NCI-H2227 treated with DMSO at 0.1 percent for 48 hours (cell line): ENCODE results near the gene ZSCAN2.
"Not testable (repeated sequence)": the region's sequence is repeated elsewhere in the genome, so short reads cannot be mapped to it uniquely, and the experiment has no call there.

Source experiments
- DNase-seq: peaks from one replicate; lab custom pipeline; 2025; lab: John Stamatoyannopoulos, UW

Gene ZSCAN2

DNA sequence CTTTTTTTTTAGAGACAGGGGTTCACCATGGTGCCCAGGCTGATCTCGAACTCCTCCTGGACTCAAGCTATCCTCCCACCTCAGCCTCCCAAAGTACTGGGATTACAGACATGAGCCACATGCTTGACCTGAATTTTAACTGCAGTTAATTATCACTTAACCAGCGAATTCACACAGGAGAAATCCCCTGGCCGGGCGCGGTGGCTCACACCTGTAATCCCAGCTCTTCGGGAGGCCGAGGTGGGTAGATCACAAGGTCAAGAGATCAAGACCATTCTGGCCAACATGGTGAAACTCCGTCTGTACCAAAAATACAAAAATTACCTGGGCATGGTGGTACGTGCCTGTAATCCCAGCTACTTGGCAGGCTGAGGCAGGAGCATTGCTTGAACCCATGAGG is 41.1 kb downstream of the ZSCAN2 start:
- DNase-seq = not testable (repeated sequence)

DNA sequence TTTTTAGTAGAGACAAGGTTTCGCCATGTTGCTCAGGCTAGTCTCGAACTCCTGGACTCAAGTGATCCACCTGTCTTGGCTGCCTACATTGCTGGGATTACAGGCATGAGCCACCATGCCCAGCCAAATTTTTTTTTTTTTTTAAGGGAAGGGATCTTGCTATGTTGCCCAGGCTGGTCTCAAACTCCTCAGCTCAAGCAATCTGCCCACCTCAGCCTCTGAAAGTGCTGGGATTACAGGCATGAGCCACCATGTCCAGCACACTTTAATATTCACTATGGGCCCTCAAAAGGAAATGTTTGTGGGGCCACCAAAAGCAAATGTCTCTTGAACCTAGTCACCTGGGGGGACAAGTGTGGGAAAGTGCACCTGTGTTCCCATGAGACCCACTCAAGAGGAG is 41.8 kb downstream of the ZSCAN2 start:
- not testable (repeated sequence) for DNase-seq

DNA sequence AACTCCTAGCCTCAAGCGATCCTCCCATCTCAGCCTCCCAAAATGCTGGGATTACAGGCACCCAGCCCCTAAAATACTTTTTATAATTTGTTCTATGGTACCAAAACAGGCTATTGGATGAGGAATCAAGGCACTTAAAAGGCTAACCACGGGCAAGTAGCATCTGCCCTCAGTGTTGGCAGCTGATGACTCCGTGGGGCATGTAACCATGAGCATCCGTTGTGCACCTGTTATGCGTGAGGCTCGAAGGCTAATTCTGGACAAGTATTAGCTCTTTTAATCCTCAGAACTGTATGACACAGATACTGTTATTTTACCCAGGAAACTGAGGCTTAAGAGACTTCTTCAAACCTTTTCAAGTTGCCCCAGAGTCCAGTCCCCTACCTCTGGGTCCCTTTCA is 43.0 kb downstream of the ZSCAN2 start:
- no peak for DNase-seq

DNA sequence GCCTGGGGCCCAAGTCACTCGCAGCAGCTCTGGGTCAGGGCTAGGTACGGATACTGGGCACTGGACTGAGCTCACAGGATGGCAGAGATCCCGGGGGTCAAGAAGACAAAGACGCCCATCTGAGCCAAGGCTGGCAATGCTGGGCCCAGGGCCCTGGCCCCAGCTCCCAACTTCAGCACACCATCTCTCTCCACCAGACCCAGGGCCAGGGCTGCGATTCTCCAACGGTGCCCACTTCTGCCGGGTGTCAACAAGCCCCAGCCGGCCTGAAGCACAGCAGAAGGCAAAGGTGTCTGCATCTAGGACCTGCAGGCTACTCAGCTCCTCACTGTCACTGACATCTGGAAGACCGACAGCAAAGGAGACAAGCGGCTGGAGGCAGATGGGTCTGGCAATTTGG is 44.7 kb downstream of the ZSCAN2 start:
- no peak for DNase-seq

DNA sequence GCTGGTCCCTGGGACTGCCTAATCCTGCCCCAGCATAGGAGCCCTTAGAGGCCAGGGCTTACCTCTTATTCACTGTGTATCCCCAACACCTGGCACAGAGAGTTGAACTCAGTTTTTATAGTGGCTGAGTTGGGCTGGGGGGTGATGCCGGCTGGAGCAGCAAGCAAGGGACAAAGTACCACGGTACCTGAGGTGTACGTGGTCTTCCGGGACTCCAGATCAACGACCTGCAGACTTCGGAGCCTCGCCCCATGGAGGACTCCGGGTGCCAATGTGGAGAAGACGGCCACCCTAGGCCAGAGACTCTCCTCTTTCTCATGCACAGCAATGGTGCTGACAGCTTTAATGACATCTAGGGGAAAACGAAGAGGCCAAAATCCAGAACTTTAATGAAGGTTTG is 45.2 kb downstream of the ZSCAN2 start:
- no peak for DNase-seq

DNA sequence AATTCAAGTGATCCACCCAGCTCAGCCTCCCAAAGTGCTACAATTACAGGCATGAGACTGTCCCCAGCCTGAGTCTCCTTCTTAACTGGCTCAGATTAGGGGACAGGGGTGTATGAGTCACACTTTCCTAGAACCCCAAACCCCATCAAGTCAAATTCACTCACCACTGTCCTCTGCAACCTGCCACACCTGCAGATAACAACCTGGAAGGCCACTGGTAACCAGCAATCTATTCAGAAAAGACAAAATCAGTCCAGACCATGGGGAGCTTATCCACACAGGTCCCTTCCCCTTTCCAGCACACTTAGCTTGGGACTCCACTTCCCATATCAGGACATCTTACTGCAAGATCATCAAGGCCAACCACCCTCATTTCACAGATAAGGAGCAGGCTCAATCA is 46.9 kb downstream of the ZSCAN2 start:
- DNase-seq = no peak

DNA sequence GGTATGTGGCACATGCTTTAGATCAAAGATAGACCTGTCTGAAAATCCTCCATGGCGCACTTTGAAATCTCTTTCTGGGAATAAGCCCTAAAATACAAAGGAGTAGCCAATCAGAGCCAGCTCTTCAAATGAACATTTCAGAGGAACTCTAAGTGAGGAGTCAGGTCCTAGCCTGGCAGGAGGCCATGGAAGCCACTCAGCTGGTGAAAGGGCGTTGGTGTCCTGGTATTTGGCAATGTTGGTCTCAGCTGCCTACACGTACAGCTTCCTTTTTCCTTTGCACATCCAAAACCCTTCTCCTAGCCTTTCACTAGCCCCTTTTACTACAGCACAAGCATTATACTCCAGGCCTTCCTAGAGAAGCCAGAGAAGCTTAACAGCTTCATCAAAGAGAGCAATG is 47.7 kb downstream of the ZSCAN2 start:
- no peak for DNase-seq

DNA sequence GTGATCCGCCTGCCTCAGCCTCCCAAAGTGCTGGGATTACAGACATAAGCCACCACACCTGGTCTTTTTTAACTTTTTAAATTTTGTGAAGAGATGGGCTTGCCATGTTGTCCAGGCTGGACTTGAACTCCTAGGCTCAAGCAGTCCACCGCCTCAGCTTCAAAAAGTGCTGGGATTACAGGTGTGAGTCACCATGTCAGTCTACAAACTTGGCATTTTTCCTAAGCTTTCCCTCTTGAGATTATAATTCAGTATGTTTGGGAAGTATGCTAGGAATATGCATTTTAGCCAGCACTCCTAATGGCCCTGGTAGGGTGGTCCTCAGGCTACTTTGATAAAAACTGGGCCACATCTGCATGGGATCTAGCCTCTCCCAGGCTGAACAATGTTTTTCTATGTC is 48.9 kb downstream of the ZSCAN2 start:
- DNase-seq = no peak

DNA sequence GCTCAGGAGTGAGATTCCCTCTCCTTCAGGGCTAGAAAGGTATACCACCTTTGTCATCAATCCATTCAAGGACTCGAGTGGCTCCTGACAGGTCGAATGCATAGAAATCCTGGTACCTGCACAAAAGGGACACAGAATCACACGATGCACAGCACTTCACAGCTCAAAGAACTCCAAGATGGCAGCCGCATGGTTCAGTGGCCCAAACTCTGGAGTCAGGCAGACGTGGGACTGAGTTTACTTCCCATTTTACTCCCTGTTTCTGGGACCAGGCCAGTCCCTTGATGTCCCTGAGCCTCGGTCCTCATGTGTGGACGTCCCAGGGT is 52.7 kb downstream of the ZSCAN2 start:
- no peak for DNase-seq

DNA sequence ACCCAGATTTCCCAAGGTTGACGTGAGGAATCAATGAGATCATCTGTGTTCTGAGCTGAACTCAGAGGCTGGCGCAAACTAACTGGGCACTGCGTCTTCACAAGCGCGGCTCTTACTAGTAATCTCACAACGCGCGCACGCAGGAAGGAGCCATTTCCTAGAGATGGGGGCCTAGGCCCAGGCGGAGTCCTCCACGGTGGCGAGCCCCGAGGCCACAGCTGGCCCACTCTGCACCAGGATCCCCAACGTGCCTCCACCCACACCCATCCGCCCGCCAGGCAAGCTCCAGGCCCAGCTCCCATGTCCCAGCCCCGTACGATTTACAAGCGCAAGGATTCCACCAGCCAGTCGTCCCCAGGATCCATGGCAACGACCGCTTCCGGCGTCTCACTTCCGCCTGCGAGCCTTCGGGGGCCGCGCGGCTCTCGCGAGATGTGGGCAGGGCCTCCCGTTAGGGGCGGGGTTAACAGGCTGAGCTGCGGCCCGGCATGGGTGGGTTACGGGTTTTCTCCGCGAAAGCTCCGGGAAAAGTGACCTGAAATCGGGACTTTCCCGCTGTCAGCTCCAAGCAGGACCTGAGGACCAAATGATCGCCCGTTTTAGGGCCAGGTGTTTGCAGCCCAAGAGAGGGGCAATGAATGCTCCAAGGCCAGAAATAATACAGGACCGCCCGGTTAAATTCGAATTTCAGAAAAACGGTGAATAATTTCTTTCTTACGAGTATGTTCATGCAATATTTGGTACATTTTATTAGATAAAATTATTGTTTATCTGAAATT is 53.3 kb downstream of the ZSCAN2 start, which contains the start of gene WDR73:
Gene WDR73, minus strand, starts transcription at position 374 of the 779 bp plus-strand sequence. Its CDS starts 9 bp downstream, at position 365.
- DNase-seq = peak; percentile 77

DNA sequence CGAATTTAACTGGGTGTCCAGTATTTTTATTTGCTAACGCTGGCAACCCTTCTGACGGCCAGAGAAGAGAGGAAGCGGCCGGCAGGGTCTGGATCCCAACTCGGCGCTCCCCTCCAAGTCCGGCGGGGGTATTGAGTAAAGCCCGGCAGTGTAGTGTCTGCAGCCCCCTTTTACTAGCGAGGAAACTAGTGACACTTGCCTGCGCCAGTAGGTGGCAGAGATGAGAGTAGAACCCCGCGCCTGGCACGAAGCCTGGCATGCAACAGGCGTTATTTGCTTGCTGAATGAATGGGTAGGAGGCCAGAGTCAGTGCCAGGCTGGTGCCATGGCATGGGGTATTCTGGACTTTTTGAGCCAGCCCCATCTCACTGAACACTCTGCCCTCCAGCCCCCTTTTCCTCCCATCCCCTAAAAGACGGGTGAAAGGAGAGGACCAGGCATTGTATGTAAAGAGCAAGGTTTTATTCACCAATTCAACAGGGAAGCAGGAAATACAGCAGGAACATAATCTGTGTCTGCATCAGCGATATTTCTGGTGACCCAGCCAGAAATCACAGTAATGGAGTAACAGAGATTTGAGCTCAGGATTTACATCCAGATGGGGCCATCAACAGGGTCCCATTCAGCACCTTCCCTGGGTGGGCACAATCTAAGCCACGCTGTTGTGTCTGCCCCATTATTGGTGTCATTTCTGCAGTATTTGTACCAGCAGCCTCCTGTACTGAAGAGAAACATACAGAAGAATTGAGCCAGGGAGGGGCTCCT is 54.1 kb downstream of the ZSCAN2 start:
- DNase-seq = peak; percentile 52

DNA sequence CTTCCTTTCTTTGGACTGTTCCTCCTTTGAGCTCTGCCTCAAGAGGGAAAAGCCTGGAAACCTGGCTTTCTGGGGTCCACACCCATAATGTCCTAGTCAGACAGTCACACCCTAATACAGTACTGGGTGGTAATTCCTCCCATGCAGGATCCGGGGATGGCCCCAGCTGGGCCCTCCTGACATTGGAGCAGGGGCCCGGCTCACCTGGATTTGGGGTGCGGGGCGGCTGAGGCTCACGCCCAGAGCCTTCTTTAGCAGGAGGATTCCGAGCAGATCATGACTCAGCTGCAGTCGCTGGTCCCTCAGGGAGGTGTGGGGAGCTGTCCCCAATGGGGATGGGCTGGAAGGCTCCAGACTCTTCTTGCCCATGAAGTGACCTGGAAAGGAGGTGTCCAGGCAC is 56.2 kb downstream of the ZSCAN2 start:
- no peak for DNase-seq

DNA sequence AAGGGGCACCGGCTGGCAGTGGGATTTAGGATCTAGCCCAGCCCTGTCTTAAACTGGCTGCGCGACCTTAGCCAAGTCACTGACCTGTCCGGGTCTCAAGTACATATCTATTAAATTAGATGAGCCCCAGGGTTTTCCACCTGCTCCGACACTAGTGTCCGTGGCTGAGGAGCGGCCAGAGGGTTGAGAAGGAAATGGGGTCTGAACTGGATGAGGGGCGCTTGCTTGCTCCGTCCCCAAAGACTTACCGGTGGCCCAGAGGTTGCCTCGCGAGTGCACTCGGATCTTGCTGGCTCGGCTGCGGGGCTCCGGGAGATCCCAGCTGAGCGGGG is 56.9 kb downstream of the ZSCAN2 start:
- no peak for DNase-seq

DNA sequence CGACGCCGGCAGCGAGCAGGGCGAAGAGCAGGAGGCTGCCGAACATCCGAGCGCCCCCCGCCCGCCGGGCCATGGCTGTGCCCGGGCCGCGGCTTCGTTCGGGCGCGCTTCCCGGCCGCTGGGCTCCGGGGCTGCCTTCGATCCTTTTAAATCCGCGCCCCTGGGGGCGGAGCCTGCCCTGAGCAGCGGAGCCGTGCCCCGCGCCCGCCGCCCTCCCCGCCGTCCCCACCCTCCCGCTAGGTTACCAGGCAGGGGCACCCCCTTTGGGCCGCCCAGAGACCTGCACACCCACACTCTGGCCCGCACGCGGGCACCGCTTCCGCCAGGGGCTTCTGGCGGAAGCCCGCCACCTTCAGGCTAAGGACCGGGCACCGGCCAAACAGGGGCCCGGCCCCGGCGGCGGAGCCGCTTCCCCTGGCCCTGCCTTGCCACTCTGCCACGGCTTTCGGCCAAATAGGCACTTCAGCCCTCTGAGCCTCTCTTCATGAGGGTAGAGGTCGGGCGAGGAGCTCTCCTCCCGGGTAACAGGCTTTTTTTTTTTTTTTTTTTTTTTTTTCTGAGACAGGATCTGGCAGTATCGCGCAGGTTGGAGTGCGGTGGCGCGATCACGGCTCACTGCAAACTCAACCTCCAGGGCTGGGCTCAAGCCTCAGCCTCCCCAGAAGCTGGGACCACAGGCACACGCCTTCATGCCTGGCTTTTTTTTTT is 57.4 kb downstream of the ZSCAN2 start, which contains the start of gene NMB:
Gene NMB, minus strand, starts transcription at position 120 of the 708 bp plus-strand sequence. Its CDS starts 47 bp downstream, at position 73.
- peak; percentile 40 for DNase-seq

DNA sequence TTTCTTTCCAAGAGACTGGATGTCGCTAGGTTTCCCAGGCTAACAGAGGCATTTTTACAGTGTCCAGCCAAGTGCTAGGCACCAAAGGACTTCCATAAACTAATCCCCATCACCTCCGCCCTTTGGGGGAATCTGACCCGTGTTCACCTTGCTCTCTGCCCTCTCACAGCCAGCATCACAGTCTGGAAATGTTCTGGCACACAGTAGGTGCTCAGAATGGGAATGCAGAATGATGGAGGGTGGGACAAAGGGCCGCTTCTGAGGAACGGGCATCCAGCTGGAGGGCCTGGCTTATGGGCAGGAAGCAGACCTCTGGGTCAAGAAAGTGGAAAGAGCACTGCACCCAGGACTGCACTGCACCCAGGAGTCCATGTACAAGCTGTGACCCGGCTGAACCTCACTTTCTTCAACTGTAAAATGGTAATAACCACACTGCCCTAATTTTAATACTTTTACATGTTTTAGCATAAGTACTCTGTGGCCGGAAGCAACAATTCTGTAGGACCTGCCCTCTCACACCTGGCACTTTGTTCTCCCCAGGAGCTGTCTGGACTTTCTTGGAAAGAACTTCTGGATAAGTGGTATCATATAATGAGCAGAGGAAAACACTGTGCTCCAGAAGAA is 58.1 kb downstream of the ZSCAN2 start:
- no peak for DNase-seq

DNA sequence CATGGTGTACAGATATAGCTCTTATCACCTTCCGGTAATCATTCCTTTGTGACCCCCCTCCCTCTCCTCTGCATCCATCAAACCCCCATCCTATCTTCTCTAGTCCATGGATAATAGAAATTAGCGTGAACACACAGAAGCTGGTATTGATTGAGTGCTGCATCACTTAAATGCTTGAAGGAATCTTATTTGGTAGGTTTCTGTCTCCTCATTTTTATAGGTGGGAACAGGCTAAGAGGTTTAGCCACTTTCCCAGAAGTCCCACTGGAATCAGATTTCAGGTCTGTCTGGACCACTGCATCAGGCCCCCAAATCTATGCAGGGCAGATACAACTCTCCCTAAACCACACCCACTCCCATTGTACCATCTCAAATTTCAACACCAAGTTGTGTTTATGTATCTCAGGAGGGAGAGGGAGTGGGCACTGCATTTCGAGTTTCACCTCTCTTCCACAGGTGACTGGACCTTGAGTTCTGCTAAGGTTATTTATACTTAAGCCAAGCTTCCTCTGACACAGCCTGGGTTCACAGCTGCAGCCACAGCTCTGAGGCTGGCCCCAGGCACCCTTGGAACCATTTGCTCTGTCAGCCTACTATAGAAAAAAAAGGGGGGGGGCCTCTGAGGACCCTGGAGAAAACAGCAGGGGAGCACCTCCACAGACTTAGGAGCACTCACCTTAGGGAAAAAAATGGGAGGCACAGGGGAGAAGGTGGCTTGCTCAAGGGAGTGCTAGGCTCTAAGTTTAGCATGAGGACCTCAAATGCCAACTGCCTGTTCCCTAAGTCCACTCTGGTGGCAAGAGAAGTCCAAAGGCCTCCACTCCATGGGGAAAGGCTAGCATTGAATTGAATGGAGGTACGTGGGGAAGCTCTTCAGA is 59.3 kb downstream of the ZSCAN2 start:
- no peak for DNase-seq

DNA sequence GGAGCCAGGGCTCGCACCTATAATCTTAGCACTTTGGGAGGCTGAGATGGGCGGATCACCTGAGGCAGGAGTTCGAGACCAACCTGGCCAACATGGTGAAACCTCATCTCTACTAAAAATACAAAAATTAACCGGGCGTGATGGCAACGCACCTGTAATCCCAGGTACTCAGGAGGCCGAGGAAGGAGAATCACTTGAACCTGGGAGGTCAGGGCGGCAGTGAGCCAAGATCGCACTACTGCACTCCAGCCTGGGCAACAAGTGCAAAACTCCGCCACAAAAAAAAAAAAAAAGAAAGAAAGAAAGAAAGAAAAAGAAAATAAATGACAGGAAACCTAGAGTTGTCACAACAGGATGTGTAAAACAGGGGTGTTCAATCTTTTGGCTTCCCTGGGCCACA is 60.2 kb downstream of the ZSCAN2 start:
- DNase-seq = no peak

DNA sequence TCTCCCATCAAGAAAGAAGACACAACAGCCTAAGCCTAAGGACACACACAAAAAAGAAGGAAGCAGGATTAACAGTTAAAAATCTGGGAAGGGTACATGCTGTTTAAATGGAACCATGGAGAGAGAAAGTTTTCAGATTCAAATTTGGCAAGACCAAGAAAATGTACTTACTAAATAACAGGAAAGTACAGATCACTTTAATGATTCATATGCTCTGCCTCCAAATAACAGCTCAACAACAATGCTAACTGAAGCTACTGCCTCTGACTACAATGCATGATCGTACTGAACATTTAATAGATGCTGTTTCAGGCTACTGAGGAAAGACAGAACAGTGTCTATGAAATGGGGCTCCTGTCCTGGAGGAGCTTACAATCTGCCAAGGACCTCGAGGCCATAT is 65.6 kb downstream of the ZSCAN2 start:
- no peak for DNase-seq

DNA sequence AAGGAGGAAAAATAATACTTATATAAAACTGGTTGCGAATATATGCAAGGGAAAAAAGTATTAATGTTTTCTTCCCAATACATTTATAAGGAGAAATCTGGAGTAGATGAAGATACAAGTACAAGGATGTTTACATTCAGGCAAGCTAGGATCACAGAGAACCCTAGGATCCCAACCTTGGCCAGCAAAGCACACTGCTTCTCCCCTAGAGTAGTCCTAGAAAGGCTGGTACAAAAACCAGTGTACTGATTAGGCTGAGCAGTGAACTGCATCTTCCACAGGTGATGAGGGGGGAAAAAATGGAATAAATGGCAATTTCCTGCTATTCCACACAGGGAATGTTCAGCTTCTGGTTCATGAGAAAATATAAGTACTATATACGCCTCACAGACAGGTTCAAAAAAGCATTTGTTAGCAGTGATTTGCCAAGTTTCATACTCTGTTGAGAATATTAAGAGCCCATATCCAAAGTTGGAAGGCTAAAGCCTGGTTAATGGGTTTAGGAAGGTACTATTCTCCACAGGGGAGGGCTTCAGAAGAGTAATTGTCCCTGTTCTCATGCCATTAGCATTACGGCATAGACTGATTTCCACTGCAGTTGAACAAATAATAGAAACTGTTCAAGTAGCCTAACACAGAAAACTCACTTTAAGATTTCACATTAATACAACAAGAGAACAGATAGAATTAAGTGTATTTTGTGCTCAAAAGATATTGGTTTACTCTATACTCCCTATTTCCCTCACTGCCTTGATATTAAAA is 67.6 kb downstream of the ZSCAN2 start:
- no peak for DNase-seq

DNA sequence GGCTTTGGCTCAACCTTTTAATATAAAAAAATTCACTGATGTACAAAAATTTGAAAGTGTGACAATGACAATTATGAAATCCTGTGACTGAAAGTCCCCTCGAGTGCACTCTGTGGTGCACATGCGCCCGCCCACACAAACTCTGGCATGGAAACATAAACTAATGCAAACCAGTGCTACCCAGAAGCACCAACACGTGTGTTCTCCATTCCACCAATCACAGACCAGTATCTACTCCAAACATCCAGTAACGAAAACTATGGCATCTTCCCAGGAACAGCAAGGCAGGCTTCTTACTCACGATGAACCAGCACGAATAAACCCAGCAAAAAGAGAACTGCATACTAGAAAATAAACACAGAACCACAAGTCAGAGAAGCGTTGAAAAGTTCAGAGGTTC is 68.9 kb downstream of the ZSCAN2 start:
- no peak for DNase-seq

DNA sequence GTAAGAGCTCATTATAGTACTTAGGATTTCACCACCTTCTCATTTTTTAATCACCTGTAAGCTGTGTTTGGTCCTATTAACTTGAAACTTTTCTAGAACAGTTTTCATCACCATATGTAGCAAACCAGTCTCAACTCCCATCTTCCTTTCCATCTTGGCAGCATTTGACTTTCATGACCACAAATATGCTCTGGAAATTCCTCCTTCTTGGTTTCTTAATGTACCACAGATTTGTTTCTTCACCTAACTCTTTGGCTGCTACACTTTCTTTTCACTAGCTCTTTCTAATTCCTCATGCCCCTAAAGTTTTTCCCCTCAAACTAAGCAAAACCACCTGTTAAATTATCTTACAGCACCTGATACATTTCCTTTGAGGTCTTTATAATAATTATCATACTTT is 70.4 kb downstream of the ZSCAN2 start:
- no peak for DNase-seq
